ENCODE measurements around the gene SOX4.
A peak's percentile ranks its signal among the peaks of the same experiment; 100 is the strongest.

The SOX4 gene

GRCh38 chr6:21587961-21588480 lies 5.5 kb upstream of the SOX4 start:
- no peak for TF ChIP-seq POLR2A (IDR thresholded peaks at IDR 0.05; ENCODE audit: low read length)
- TF ChIP-seq GATA1 (IDR thresholded peaks at IDR 0.05; ENCODE audit: low read depth, low read length): no peak
- DNase-seq: peak; percentile 36 to 46

DNA sequence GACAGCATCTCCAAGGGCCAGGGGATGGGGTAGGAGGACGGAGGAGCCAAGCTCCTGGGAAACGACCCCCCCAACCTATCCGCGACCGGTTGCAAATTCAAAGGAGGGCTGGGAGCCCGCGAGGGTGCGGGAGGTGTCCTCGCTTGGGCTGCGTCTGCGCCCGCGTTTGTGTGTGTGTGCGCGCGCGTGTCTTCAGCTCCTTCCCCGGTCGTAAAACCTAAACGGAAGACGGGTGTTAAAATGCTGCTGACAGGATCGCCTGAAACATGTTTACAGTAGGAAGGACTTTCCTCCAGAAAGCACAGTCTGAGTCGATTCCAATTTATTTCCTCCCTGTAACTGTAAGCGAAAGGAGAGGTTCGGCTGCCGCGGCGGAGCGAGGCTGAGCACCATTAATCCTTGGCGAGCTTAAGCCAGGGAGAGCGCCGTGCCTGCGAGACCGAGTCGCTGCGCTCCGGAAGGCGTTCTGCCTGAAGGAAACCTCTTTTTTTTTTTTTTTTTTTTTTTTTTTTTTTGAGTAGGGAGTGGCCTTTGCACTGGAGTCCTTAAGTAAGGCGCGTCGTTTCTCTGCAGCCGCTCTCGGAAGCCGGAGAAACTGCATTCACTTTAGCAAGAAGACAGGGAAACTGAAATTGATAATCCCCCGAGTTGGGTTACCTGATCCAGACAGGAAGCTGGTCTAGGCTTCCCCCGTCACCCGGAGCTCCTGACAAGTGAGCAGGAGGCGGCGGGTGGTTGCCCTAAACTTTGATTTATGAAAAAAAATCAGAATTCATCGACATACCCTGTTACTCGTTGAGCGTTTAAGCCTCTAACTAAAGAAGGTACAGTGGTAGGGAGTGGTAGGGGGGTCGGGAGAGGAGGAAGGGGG lies 4.8 kb upstream of the SOX4 start:
- DNase-seq: peak; percentile 59 to 63
- TF ChIP-seq POLR2A (IDR thresholded peaks at IDR 0.05; ENCODE audit: low read length) (no peak), GATA1 (IDR thresholded peaks at IDR 0.05; ENCODE audit: low read depth, low read length) (no peak)

DNA sequence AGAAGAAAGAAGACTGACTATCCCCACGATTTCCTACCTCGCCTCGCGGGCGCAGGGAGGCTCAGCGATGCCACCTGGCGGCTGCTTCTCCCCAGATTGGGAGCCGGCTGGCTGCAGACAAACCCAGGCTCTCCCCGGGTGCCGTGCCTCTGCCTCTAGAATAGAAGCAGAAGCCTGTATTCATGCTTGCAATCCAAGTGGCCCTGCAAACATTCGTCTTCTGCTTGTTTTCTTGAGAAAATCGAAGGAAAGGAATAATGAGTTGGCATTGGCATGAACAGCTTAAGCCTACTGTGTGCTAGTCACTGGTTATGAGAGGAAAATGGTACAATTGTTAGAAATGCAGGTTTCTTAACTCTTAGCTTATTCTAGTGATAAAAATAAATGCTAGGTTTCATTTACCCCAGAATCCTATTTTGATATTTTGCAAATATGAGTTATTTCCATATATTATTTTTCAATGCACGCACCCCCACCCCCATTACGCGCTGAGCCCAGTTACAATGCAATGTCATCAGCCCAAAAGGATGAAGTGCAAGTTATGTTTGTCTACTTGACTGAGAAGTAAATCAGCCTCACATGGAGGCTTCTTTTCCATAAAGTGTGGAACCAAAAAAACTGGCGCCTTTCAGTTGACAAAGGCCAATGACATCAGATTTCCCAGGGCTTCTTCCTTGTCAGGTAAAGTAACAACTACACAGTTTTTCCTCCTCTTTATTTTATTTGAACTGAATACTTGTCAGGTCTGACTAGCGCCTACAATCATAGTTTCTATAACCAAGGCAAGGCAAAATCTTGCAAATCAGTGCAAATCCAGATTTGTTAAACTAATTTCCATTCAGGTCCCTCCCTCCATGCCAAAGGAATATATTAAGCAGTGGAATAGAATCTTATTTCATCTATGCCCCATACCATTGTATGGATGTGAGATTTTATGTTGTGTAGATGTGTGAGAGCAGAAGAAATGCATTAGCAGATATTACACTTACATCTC lies 3.9 kb upstream of the SOX4 start:
- peak; percentile 64 to 75 for DNase-seq
- TF ChIP-seq GATA1 (IDR thresholded peaks at IDR 0.05; ENCODE audit: low read depth, low read length) (no peak), POLR2A (IDR thresholded peaks at IDR 0.05; ENCODE audit: low read length) (no peak)

- TF ChIP-seq GATA1 (IDR thresholded peaks at IDR 0.05; ENCODE audit: low read depth, low read length) (no peak), POLR2A (IDR thresholded peaks at IDR 0.05; ENCODE audit: low read length) (no peak)
- DNase-seq: no peak
Observed at GRCh38 chr6:21590346-21590745, 3.2 kb upstream of the SOX4 start.

DNA sequence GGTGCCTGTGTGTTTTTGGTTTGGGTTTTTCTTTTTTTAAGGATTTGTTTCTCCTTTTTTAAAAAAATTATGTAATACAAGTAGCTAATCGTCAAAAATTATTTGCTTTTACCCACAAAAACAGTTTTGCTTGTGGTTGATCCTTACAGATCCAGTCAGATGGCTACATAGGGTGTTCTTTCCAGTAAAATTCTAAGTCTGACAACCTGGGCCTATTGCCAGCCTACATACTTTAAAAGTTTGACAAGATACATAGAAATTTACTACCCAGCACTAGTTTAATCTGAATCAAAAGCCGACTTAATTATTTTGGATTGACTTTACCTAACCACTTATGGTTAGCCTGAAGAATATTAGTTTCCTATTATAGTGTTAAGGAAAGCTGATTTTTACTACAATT lies 2.1 kb upstream of the SOX4 start:
- TF ChIP-seq POLR2A (IDR thresholded peaks at IDR 0.05; ENCODE audit: low read length) (no peak), GATA1 (IDR thresholded peaks at IDR 0.05; ENCODE audit: low read depth, low read length) (no peak)
- no peak for DNase-seq

GRCh38 chr6:21592953-21593352 lies 598 bp upstream of the SOX4 start:
- TF ChIP-seq POLR2A (IDR thresholded peaks at IDR 0.05; ENCODE audit: low read length) (no peak), GATA1 (IDR thresholded peaks at IDR 0.05; ENCODE audit: low read depth, low read length) (no peak)
- DNase-seq: no peak

DNA sequence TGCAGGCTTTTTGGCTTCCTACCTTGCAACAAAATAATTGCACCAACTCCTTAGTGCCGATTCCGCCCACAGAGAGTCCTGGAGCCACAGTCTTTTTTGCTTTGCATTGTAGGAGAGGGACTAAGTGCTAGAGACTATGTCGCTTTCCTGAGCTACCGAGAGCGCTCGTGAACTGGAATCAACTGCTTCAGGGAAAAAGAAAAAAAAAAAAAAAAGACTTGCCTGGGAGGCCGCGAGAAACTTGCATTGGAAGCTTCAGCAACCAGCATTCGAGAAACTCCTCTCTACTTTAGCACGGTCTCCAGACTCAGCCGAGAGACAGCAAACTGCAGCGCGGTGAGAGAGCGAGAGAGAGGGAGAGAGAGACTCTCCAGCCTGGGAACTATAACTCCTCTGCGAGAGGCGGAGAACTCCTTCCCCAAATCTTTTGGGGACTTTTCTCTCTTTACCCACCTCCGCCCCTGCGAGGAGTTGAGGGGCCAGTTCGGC lies 420 bp downstream of the SOX4 start:
- DNase-seq: peak; percentile 45
- TF ChIP-seq POLR2A (IDR thresholded peaks at IDR 0.05; ENCODE audit: low read length): no peak
- TF ChIP-seq GATA1 (IDR thresholded peaks at IDR 0.05; ENCODE audit: low read depth, low read length): no peak

GRCh38 chr6:21594416-21595281 lies 1.1 kb downstream of the SOX4 start:
- DNase-seq: peak; percentile 53 to 60

DNA sequence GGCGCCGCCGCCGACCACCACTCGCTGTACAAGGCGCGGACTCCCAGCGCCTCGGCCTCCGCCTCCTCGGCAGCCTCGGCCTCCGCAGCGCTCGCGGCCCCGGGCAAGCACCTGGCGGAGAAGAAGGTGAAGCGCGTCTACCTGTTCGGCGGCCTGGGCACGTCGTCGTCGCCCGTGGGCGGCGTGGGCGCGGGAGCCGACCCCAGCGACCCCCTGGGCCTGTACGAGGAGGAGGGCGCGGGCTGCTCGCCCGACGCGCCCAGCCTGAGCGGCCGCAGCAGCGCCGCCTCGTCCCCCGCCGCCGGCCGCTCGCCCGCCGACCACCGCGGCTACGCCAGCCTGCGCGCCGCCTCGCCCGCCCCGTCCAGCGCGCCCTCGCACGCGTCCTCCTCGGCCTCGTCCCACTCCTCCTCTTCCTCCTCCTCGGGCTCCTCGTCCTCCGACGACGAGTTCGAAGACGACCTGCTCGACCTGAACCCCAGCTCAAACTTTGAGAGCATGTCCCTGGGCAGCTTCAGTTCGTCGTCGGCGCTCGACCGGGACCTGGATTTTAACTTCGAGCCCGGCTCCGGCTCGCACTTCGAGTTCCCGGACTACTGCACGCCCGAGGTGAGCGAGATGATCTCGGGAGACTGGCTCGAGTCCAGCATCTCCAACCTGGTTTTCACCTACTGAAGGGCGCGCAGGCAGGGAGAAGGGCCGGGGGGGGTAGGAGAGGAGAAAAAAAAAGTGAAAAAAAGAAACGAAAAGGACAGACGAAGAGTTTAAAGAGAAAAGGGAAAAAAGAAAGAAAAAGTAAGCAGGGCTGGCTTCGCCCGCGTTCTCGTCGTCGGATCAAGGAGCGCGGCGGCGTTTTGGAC lies 2.0 kb downstream of the SOX4 start:
- DNase-seq: peak; percentile 31 to 47
- no peak for TF ChIP-seq GATA1 (IDR thresholded peaks at IDR 0.05; ENCODE audit: low read depth, low read length)
- no peak for TF ChIP-seq POLR2A (IDR thresholded peaks at IDR 0.05; ENCODE audit: low read length)

More at GRCh38 chr6:21594416-21595281, 1.1 kb downstream of the SOX4 start:
- TF ChIP-seq GATA1 (IDR thresholded peaks at IDR 0.05; ENCODE audit: low read depth, low read length): no peak
- no peak for TF ChIP-seq POLR2A (IDR thresholded peaks at IDR 0.05; ENCODE audit: low read length)

- peak; percentile 23 to 33 for DNase-seq
- TF ChIP-seq GATA1 (IDR thresholded peaks at IDR 0.05; ENCODE audit: low read depth, low read length) (no peak), POLR2A (IDR thresholded peaks at IDR 0.05; ENCODE audit: low read length) (no peak)
Observed at GRCh38 chr6:21596145-21596948, 2.8 kb downstream of the SOX4 start.

DNA sequence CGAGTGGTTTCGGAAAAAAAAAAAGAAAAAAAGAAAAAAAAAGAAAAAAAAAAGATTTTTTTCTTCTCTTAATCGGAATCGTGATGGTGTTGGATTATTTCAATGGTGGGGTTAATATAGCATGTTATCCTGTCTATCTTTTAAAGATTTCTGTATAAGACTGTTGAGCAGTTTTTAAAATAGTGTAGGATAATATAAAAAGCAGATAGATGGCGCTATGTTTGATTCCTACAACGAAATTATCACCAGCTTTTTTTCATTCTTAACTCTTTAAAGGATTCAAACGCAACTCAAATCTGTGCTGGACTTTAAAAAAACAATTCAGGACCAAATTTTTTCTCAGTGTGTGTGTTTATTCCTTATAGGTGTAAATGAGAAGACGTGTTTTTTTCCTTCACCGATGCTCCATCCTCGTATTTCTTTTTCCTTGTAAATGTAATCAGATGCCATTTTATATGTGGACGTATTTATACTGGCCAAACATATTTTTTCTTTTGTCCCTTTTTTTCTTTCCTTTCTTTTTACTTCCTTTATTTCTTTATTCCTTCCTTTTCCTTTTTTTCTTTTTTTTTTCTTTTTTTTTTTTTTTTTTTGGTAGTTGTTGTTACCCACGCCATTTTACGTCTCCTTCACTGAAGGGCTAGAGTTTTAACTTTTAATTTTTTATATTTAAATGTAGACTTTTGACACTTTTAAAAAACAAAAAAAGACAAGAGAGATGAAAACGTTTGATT lies 3.6 kb downstream of the SOX4 start:
- TF ChIP-seq GATA1 (IDR thresholded peaks at IDR 0.05; ENCODE audit: low read depth, low read length) (no peak), POLR2A (IDR thresholded peaks at IDR 0.05; ENCODE audit: low read length) (no peak)
- peak; percentile 23 to 33 for DNase-seq
